Measurements from ENCODE around the gene ECT2L. TPM values are rescaled to one million over a fixed set of nuclear protein-coding genes. Genes with fewer than 3 reads are reported as not detected.

Gene ECT2L
- total RNA-seq, 1 donor from 2014 or later = 2.7 TPM

GRCh38 chr6:138897031-138897430, 101.1 kb downstream of the ECT2L start:
- Mint-ChIP-seq H3K4me1 (ENCODE audit: low read depth, unreplicated experiment) (no peaks in the 10 kb centered on the region), H3K9me3 (ENCODE audit: unreplicated experiment) (peaks cover 1% of the 10 kb centered on the region), H3K27ac (ENCODE audit: unreplicated experiment) (no peak overlapping the region), H3K36me3 (ENCODE audit: unreplicated experiment) (no peaks in the 10 kb centered on the region), H3K4me3 (ENCODE audit: unreplicated experiment) (no peak overlapping the region), H3K27me3 (ENCODE audit: unreplicated experiment) (peaks cover 1% of the 10 kb centered on the region)
- TF ChIP-seq, protein P1, sequence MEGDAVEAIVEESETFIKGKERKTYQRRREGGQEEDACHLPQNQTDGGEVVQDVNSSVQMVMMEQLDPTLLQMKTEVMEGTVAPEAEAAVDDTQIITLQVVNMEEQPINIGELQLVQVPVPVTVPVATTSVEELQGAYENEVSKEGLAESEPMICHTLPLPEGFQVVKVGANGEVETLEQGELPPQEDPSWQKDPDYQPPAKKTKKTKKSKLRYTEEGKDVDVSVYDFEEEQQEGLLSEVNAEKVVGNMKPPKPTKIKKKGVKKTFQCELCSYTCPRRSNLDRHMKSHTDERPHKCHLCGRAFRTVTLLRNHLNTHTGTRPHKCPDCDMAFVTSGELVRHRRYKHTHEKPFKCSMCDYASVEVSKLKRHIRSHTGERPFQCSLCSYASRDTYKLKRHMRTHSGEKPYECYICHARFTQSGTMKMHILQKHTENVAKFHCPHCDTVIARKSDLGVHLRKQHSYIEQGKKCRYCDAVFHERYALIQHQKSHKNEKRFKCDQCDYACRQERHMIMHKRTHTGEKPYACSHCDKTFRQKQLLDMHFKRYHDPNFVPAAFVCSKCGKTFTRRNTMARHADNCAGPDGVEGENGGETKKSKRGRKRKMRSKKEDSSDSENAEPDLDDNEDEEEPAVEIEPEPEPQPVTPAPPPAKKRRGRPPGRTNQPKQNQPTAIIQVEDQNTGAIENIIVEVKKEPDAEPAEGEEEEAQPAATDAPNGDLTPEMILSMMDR (IDR thresholded peaks at IDR 0.05; ENCODE audit: partially characterized antibody, unreplicated experiment) = no peak
- DNase-seq = no peak

DNA sequence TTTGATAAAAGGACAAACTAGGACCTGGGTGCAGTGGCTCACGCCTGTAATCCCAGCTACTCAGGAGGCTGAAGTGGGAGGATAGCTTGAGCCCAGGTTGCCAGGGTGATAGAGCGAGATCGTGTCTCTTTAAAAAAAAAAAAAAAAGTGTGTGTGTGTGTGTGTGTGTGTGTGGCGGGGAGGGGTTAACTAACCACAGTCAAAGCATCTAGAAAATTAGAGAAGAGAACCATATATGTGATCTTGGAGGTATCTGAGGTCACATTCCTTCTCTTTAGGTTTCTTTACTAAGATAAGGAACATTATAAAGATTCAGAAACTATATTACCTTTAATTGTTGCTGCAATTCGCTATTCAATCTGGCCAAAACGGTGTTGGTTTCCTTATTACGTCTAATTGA, 111.3 kb downstream of the ECT2L start:
- Mint-ChIP-seq H3K36me3 (ENCODE audit: unreplicated experiment) (peaks cover 5% of the 10 kb centered on the region), H3K4me1 (ENCODE audit: low read depth, unreplicated experiment) (no peaks in the 10 kb centered on the region), H3K27me3 (ENCODE audit: unreplicated experiment) (peaks cover 2% of the 10 kb centered on the region), H3K27ac (ENCODE audit: unreplicated experiment) (no peak overlapping the region), H3K4me3 (ENCODE audit: unreplicated experiment) (no peak overlapping the region), H3K9me3 (ENCODE audit: unreplicated experiment) (no peaks in the 10 kb centered on the region)
- no peak for DNase-seq
- TF ChIP-seq, protein P1 (IDR thresholded peaks at IDR 0.05; ENCODE audit: partially characterized antibody, unreplicated experiment) = no peak

- Mint-ChIP-seq H3K36me3 (ENCODE audit: unreplicated experiment) (peaks cover 5% of the 10 kb centered on the region), H3K27ac (ENCODE audit: unreplicated experiment) (no peak overlapping the region), H3K4me1 (ENCODE audit: low read depth, unreplicated experiment) (no peaks in the 10 kb centered on the region), H3K27me3 (ENCODE audit: unreplicated experiment) (peaks cover 2% of the 10 kb centered on the region), H3K9me3 (ENCODE audit: unreplicated experiment) (no peaks in the 10 kb centered on the region), H3K4me3 (ENCODE audit: unreplicated experiment) (no peak overlapping the region)
- TF ChIP-seq, protein P1 (IDR thresholded peaks at IDR 0.05; ENCODE audit: partially characterized antibody, unreplicated experiment) = no peak
- DNase-seq = no peak
Measured at GRCh38 chr6:138909511-138909910, 113.6 kb downstream of the ECT2L start.

GRCh38 chr6:138909975-138910374, 114.1 kb downstream of the ECT2L start:
- Mint-ChIP-seq H3K9me3 (ENCODE audit: unreplicated experiment) (no peaks in the 10 kb centered on the region), H3K27me3 (ENCODE audit: unreplicated experiment) (peaks cover 4% of the 10 kb centered on the region), H3K27ac (ENCODE audit: unreplicated experiment) (no peak overlapping the region), H3K4me3 (ENCODE audit: unreplicated experiment) (no peak overlapping the region), H3K36me3 (ENCODE audit: unreplicated experiment) (peaks cover 8% of the 10 kb centered on the region), H3K4me1 (ENCODE audit: low read depth, unreplicated experiment) (no peaks in the 10 kb centered on the region)
- DNase-seq = no peak
- TF ChIP-seq, protein P1 (IDR thresholded peaks at IDR 0.05; ENCODE audit: partially characterized antibody, unreplicated experiment) = no peak

DNA sequence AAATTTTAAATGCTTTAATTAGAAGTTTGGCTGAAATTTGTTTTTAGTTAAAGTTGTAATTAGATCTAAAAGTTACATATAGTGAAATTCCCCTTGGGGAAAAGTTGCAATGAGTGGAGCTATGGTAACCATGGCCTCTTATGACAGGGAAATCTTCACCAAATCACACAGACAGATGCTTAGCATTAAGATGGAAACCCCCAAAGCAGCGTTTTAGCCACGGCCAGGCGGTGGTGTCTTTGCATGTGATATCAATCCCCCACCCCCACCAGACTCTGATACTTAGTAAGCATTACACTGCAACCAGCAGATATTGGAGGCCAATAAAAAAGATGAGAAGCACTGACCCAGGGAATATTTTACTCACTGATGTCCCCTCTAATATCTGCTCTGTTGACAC, 116.4 kb downstream of the ECT2L start:
- H3K9me3 Mint-ChIP-seq (ENCODE audit: unreplicated experiment) = no peaks in the 10 kb centered on the region
- H3K4me3 Mint-ChIP-seq (ENCODE audit: unreplicated experiment) = no peak overlapping the region
- DNase-seq = no peak
- no peak overlapping the region for H3K27ac Mint-ChIP-seq (ENCODE audit: unreplicated experiment)
- TF ChIP-seq, protein P1 (IDR thresholded peaks at IDR 0.05; ENCODE audit: partially characterized antibody, unreplicated experiment) = no peak
- no peaks in the 10 kb centered on the region for H3K4me1 Mint-ChIP-seq (ENCODE audit: low read depth, unreplicated experiment)
- peaks cover 2% of the 10 kb centered on the region for H3K27me3 Mint-ChIP-seq (ENCODE audit: unreplicated experiment)
- peaks cover 10% of the 10 kb centered on the region for H3K36me3 Mint-ChIP-seq (ENCODE audit: unreplicated experiment)

Data from glutamatergic neuron (in vitro differentiated cells).